HEK293 (cell line): ENCODE data around the gene ASB4.

Source experiments
- CTCF ChIA-PET: fragments of 350-600 bp; formaldehyde crosslinking; extraction: SDS; loops from one replicate; lab custom pipeline; 2021; ENCODE audit warnings: antibody characterized with exemption; lab: Yijun Ruan, JAX
- POLR2A ChIA-PET: fragments of 300-600 bp; formaldehyde crosslinking; extraction: SDS; loops from one replicate; lab custom pipeline; 2020; ENCODE audit warnings: antibody characterized with exemption, inconsistent platforms; lab: Yijun Ruan, JAX
- H3K27ac ChIP-seq: fragments of 200-500 bp; sonication (Bioruptor generic); 2 replicates; pipeline ENCODE4 v1.5.1; 2014; ENCODE audit warnings: low read depth, low read length, control low read depth, inconsistent platforms; ENCODE audit errors: extremely low read depth
- H3K36me3 ChIP-seq, 2 experiments: fragments of 200-500 bp in 1 of 2; sonication (Bioruptor generic) in 1 of 2; 1 replicate in 1 of 2; 2 replicates in 1 of 2; pipeline ENCODE4 v1.5.1; 2014 to 2017; ENCODE audit warnings: inconsistent platforms in 2 of 2, low read length in 2 of 2; ENCODE audit not compliant: control insufficient read depth in 2 of 2, insufficient read depth in 1 of 2
- H3K4me1 ChIP-seq: fragments of 200-500 bp; sonication (Bioruptor generic); 2 replicates; pipeline ENCODE4 v1.5.1; 2014; ENCODE audit warnings: mild to moderate bottlenecking, low read length, inconsistent platforms; ENCODE audit not compliant: control insufficient read depth, insufficient read depth
- H3K4me3 ChIP-seq: 2 replicates; pipeline ENCODE4 v1.5.1; 2011; ENCODE audit warnings: low read depth, mild to moderate bottlenecking, control low read depth, low read length, moderate library complexity
- H3K9me3 ChIP-seq: fragments of 200-500 bp; sonication (Bioruptor generic); 2 replicates; pipeline ENCODE4 v1.5.1; 2014; ENCODE audit warnings: low read depth, low read length, inconsistent platforms; ENCODE audit not compliant: control insufficient read depth, insufficient read depth
- ATF2 ChIP-seq: fragments of 450-650 bp; formaldehyde crosslinking; IDR thresholded peaks from 2 replicates; pipeline ENCODE4 v1.5.1; 2016; ENCODE audit warnings: missing biosample characterization, missing genetic modification characterization, low read depth
- GFI1B ChIP-seq: fragments of 450-650 bp; formaldehyde crosslinking; IDR thresholded peaks from 2 replicates; pipeline ENCODE4 v1.5.1; 2016; ENCODE audit warnings: missing biosample characterization, missing genetic modification characterization
- GLIS2 ChIP-seq: fragments of 450-650 bp; formaldehyde crosslinking; IDR thresholded peaks from 2 replicates; pipeline ENCODE4 v1.5.1; 2016; ENCODE audit warnings: missing biosample characterization, missing genetic modification characterization
- IKZF3 ChIP-seq: fragments of 450-650 bp; IDR thresholded peaks from 2 replicates; pipeline ENCODE4 v1.5.0; 2018; ENCODE audit warnings: missing biosample characterization, mild to moderate bottlenecking, missing genetic modification characterization, moderate library complexity
- KLF1 ChIP-seq: fragments of 450-650 bp; formaldehyde crosslinking; IDR thresholded peaks from 2 replicates; pipeline ENCODE4 v1.5.1; 2016; ENCODE audit warnings: missing biosample characterization, missing genetic modification characterization
- KLF8 ChIP-seq: fragments of 450-650 bp; formaldehyde crosslinking; IDR thresholded peaks from 2 replicates; pipeline ENCODE4 v1.5.1; 2016; ENCODE audit warnings: missing biosample characterization, missing genetic modification characterization
- KLF9 ChIP-seq: fragments of 450-650 bp; formaldehyde crosslinking; IDR thresholded peaks from 2 replicates; pipeline ENCODE4 v1.5.1; 2016; ENCODE audit warnings: missing biosample characterization, missing genetic modification characterization, low read depth
- SP7 ChIP-seq: fragments of 450-650 bp; formaldehyde crosslinking; IDR thresholded peaks from 2 replicates; pipeline ENCODE4 v1.5.1; 2016; ENCODE audit warnings: missing biosample characterization, missing genetic modification characterization
- ZNF132 ChIP-seq: fragments of 450-650 bp; formaldehyde crosslinking; IDR thresholded peaks from 2 replicates; pipeline ENCODE4 v1.5.1; 2017; ENCODE audit warnings: missing biosample characterization, missing genetic modification characterization, borderline replicate concordance
- ZNF140 ChIP-seq: fragments of 450-650 bp; formaldehyde crosslinking; IDR thresholded peaks from 2 replicates; pipeline ENCODE4 v1.5.1; 2016; ENCODE audit warnings: missing biosample characterization, missing genetic modification characterization
- ZNF350 ChIP-seq: fragments of 450-650 bp; formaldehyde crosslinking; IDR thresholded peaks from 2 replicates; pipeline ENCODE4 v1.5.0; 2017; ENCODE audit warnings: missing biosample characterization, mild to moderate bottlenecking, missing genetic modification characterization
- ZNF391 ChIP-seq: fragments of 450-650 bp; formaldehyde crosslinking; IDR thresholded peaks from 2 replicates; pipeline ENCODE4 v1.5.1; 2016; ENCODE audit warnings: low read depth, missing biosample characterization, missing genetic modification characterization, borderline replicate concordance
- ZNF501 ChIP-seq: fragments of 450-650 bp; formaldehyde crosslinking; IDR thresholded peaks from 2 replicates; pipeline ENCODE4 v1.5.1; 2016; ENCODE audit warnings: missing biosample characterization, missing genetic modification characterization
- ZNF529 ChIP-seq: fragments of 450-650 bp; formaldehyde crosslinking; IDR thresholded peaks from 2 replicates; pipeline ENCODE4 v1.5.1; 2017; ENCODE audit warnings: missing genetic modification characterization, missing biosample characterization; ENCODE audit not compliant: insufficient replicate concordance
- ZNF558 ChIP-seq: fragments of 450-650 bp; formaldehyde crosslinking; IDR thresholded peaks from 2 replicates; pipeline ENCODE4 v1.5.1; 2016; ENCODE audit warnings: missing biosample characterization, missing genetic modification characterization
- ZNF654 ChIP-seq: fragments of 450-650 bp; formaldehyde crosslinking; IDR thresholded peaks from 2 replicates; pipeline ENCODE4 v1.5.1; 2016; ENCODE audit warnings: low read depth, missing biosample characterization, missing genetic modification characterization
- ZNF660 ChIP-seq: fragments of 450-650 bp; IDR thresholded peaks from 2 replicates; pipeline ENCODE4 v1.5.1; 2018; ENCODE audit warnings: missing biosample characterization, mild to moderate bottlenecking, missing genetic modification characterization
- ZNF776 ChIP-seq: fragments of 450-650 bp; formaldehyde crosslinking; IDR thresholded peaks from 2 replicates; pipeline ENCODE4 v1.5.0; 2017; ENCODE audit warnings: missing biosample characterization, missing genetic modification characterization, borderline replicate concordance
- TF ChIP-seq, protein P1 (sequence below): fragments of 450-650 bp; formaldehyde crosslinking; IDR thresholded peaks from 2 replicates; pipeline ENCODE4 v1.5.1; 2016; ENCODE audit warnings: missing biosample characterization, missing genetic modification characterization
- TF ChIP-seq, protein P2 (sequence below): fragments of 450-650 bp; formaldehyde crosslinking; IDR thresholded peaks from 2 replicates; pipeline ENCODE4 v1.5.1; 2016; ENCODE audit warnings: missing biosample characterization, missing genetic modification characterization
- TF ChIP-seq, protein P3 (sequence below): fragments of 450-650 bp; formaldehyde crosslinking; IDR thresholded peaks from 2 replicates; pipeline ENCODE4 v1.5.1; 2016; ENCODE audit warnings: missing biosample characterization, missing genetic modification characterization

ASB4 gene

DNA sequence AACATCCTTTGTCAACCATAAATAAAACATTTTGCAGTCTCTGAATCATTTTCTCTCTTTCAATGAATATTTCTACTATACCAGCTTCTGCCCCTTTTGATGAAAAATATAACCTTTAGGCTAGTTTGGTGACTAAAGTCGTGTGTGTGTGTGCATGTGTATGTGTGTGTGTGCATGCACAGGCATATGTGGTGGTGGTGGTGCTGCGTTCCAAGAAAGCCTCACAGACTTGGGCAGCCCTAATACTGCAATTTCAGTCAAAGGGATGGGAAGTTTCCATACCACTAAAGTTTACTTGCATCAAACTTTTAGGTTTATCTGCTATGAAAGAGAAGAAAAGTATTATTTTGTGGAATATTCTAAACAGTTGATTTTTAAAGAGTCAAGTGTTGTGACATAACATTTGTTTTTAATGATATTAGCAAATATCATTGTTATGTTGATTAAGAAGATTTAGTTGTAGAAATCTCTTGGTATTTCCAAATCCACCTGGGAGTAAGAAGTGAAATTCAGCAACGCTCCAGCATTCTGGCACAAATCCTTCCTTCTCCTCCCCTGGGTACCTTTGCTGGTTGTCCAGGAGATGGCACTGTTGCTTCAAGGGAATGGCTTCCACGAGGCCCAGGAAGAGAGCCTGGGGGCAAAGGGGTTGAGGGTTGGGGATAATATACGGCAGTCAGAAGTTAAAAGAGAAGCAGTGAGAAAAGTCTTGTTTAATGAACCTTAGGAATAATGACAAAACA is 41.5 kb downstream of the ASB4 start:
- Histone ChIP-seq H3K4me3 (no peak overlapping the region), H3K9me3 (no peaks in the 10 kb centered on the region), H3K27ac (no peak overlapping the region), H3K4me1 (no peaks in the 10 kb centered on the region), H3K36me3 (no peaks in the 10 kb centered on the region)
- ChIA-PET CTCF (interaction anchor here (0.6 to 9.5 kb wide), 25 partner anchors 11 to 1269 kb away, joined by 3 to 324 read pairs (median 4); no protein-coding TSS in a partner anchor), POLR2A (no interaction called here)
- no peak for TF ChIP-seq GFI1B
- TF ChIP-seq ZNF660 (tag by site-specific recombination), result 0 out of 2 replicates have a peak, but pooled peaks have one; percentile 40
- TF ChIP-seq SP7 (tag by site-specific recombination), result peak; percentile 26; the same call in 1 of the 2 replicates
- TF ChIP-seq, protein P1, sequence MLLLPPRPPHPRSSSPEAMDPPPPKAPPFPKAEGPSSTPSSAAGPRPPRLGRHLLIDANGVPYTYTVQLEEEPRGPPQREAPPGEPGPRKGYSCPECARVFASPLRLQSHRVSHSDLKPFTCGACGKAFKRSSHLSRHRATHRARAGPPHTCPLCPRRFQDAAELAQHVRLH (tag by site-specific recombination), result peak; percentile 51; the same call in 1 of the 2 replicates
- TF ChIP-seq ZNF391 (tag by site-specific recombination), result 0 out of 2 replicates have a peak, but pooled peaks have one; percentile 28
- no peak for TF ChIP-seq KLF1 (tag by site-specific recombination)
- peak; percentile 56; the same call in 1 of the 2 replicates for TF ChIP-seq ZNF501
- no peak for TF ChIP-seq ZNF558 (tag by site-specific recombination)
- TF ChIP-seq, protein P2, sequence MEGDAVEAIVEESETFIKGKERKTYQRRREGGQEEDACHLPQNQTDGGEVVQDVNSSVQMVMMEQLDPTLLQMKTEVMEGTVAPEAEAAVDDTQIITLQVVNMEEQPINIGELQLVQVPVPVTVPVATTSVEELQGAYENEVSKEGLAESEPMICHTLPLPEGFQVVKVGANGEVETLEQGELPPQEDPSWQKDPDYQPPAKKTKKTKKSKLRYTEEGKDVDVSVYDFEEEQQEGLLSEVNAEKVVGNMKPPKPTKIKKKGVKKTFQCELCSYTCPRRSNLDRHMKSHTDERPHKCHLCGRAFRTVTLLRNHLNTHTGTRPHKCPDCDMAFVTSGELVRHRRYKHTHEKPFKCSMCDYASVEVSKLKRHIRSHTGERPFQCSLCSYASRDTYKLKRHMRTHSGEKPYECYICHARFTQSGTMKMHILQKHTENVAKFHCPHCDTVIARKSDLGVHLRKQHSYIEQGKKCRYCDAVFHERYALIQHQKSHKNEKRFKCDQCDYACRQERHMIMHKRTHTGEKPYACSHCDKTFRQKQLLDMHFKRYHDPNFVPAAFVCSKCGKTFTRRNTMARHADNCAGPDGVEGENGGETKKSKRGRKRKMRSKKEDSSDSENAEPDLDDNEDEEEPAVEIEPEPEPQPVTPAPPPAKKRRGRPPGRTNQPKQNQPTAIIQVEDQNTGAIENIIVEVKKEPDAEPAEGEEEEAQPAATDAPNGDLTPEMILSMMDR (tag by site-specific recombination), result peak; percentile 75
- 0 out of 2 replicates have a peak, but pooled peaks have one; percentile 21 for TF ChIP-seq KLF8 (tag by site-specific recombination)
- peak; percentile 99 for TF ChIP-seq ZNF654

DNA sequence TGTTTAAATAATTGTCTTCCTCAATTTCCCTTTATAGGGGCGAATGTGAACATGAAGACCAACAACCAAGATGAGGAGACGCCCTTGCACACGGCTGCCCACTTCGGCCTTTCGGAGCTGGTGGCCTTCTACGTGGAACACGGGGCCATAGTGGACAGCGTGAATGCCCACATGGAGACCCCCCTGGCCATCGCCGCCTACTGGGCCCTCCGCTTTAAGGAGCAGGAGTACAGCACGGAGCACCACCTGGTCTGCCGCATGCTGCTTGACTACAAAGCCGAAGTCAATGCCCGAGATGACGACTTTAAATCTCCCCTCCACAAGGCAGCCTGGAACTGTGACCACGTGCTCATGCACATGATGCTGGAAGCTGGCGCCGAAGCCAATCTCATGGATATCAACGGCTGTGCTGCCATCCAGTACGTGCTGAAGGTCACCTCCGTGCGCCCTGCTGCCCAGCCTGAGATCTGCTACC is 42.1 kb downstream of the ASB4 start:
- Histone ChIP-seq H3K4me3 (no peak overlapping the region), H3K36me3 (no peaks in the 10 kb centered on the region), H3K27ac (no peak overlapping the region), H3K9me3 (no peaks in the 10 kb centered on the region), H3K4me1 (no peaks in the 10 kb centered on the region)
- TF ChIP-seq, protein P3, sequence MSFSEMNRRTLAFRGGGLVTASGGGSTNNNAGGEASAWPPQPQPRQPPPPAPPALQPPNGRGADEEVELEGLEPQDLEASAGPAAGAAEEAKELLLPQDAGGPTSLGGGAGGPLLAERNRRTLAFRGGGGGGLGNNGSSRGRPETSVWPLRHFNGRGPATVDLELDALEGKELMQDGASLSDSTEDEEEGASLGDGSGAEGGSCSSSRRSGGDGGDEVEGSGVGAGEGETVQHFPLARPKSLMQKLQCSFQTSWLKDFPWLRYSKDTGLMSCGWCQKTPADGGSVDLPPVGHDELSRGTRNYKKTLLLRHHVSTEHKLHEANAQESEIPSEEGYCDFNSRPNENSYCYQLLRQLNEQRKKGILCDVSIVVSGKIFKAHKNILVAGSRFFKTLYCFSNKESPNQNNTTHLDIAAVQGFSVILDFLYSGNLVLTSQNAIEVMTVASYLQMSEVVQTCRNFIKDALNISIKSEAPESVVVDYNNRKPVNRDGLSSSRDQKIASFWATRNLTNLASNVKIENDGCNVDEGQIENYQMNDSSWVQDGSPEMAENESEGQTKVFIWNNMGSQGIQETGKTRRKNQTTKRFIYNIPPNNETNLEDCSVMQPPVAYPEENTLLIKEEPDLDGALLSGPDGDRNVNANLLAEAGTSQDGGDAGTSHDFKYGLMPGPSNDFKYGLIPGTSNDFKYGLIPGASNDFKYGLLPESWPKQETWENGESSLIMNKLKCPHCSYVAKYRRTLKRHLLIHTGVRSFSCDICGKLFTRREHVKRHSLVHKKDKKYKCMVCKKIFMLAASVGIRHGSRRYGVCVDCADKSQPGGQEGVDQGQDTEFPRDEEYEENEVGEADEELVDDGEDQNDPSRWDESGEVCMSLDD (tag by site-specific recombination), result no peak
- TF ChIP-seq GLIS2 (tag by site-specific recombination) (no peak), ZNF140 (no peak), ZNF350 (tag by site-specific recombination) (no peak), IKZF3 (tag by site-specific recombination) (no peak), ATF2 (tag by site-specific recombination) (no peak), KLF9 (tag by site-specific recombination) (no peak), ZNF529 (no peak), ZNF132 (tag by site-specific recombination) (no peak), ZNF776 (tag by site-specific recombination) (no peak)
- POLR2A ChIA-PET, result no interaction called here
- CTCF ChIA-PET, result interaction anchor here (0.5 to 9.5 kb wide), 16 partner anchors 10 to 1270 kb away, joined by 3 to 324 read pairs (median 4); no protein-coding TSS in a partner anchor
